Measurements from ENCODE around the gene ASTN2. TPM values are rescaled to one million over a fixed set of nuclear protein-coding genes. Genes with fewer than 3 reads are reported as not detected.
A peak's percentile ranks its signal among the peaks of the same experiment; 100 is the strongest.

Gene ASTN2
- total RNA-seq, 1 donor from 2014 or later, result 0.53 TPM

GRCh38 chr9:116565986-116566385 is 848.9 kb downstream of the ASTN2 start:
- FAIRE-seq, result no peak
- H3K27me3 ChIP-seq (ENCODE audit: control insufficient read depth, insufficient read depth, low read length), result peaks cover under 1% of the 10 kb centered on the region
- no peak for TF ChIP-seq CTCF (IDR thresholded peaks at IDR 0.05; ENCODE audit: insufficient read depth, low read length, severe bottlenecking)
- peak; percentile 72 for DNase-seq (ENCODE audit: low read depth)
- no peak overlapping the region for H3K4me3 ChIP-seq (ENCODE audit: low read depth, low read length)
- no peaks in the 10 kb centered on the region for H3K36me3 ChIP-seq (ENCODE audit: control insufficient read depth, insufficient read depth, low read length)

GRCh38 chr9:116564266-116564793 is 850.5 kb downstream of the ASTN2 start:
- Histone ChIP-seq H3K36me3 (ENCODE audit: control insufficient read depth, insufficient read depth, low read length) (no peaks in the 10 kb centered on the region), H3K4me3 (ENCODE audit: low read depth, low read length) (no peak overlapping the region), H3K27me3 (ENCODE audit: control insufficient read depth, insufficient read depth, low read length) (peaks cover 3% of the 10 kb centered on the region)
- FAIRE-seq (no peak), DNase-seq (ENCODE audit: low read depth) (no peak)
- TF ChIP-seq CTCF (IDR thresholded peaks at IDR 0.05; ENCODE audit: insufficient read depth, low read length, severe bottlenecking), result no peak

GRCh38 chr9:116558818-116559540 is 855.9 kb downstream of the ASTN2 start:
- peaks cover 3% of the 10 kb centered on the region for H3K27me3 ChIP-seq (ENCODE audit: control insufficient read depth, insufficient read depth, low read length)
- no peak overlapping the region for H3K4me3 ChIP-seq (ENCODE audit: low read depth, low read length)
- TF ChIP-seq CTCF (IDR thresholded peaks at IDR 0.05; ENCODE audit: insufficient read depth, low read length, severe bottlenecking), result no peak
- no peaks in the 10 kb centered on the region for H3K36me3 ChIP-seq (ENCODE audit: control insufficient read depth, insufficient read depth, low read length)
- FAIRE-seq (no peak), DNase-seq (ENCODE audit: low read depth) (no peak)

- no peaks in the 10 kb centered on the region for H3K36me3 ChIP-seq (ENCODE audit: control insufficient read depth, insufficient read depth, low read length)
- no peak overlapping the region for H3K4me3 ChIP-seq (ENCODE audit: low read depth, low read length)
- TF ChIP-seq CTCF (IDR thresholded peaks at IDR 0.05; ENCODE audit: insufficient read depth, low read length, severe bottlenecking), result no peak
- H3K27me3 ChIP-seq (ENCODE audit: control insufficient read depth, insufficient read depth, low read length), result peaks cover 3% of the 10 kb centered on the region
- FAIRE-seq (no peak), DNase-seq (ENCODE audit: low read depth) (no peak)
Observed at GRCh38 chr9:116558035-116558434, 856.8 kb downstream of the ASTN2 start.

- no peak for FAIRE-seq
- no peak overlapping the region for H3K4me3 ChIP-seq (ENCODE audit: low read depth, low read length)
Observed at GRCh38 chr9:116555556-116556155, 859.2 kb downstream of the ASTN2 start.

More at GRCh38 chr9:116555556-116556155, 859.2 kb downstream of the ASTN2 start:
- TF ChIP-seq CTCF (IDR thresholded peaks at IDR 0.05; ENCODE audit: insufficient read depth, low read length, severe bottlenecking), result no peak
- H3K36me3 ChIP-seq (ENCODE audit: control insufficient read depth, insufficient read depth, low read length), result no peaks in the 10 kb centered on the region
- H3K27me3 ChIP-seq (ENCODE audit: control insufficient read depth, insufficient read depth, low read length), result no peaks in the 10 kb centered on the region
- DNase-seq (ENCODE audit: low read depth), result no peak

Measured in bronchial epithelial cell (primary cell).